T-helper 1 cell treated with Interleukin-12 subunit alpha and Interleukin-12 subunit beta and Interleukin-4 antibody, amounts not matched to agents 30 ng/mL and 1 ng/mL, for 36 hours (primary cell): ENCODE results near the gene FOXRED2. TPM values are rescaled to one million over a fixed set of nuclear protein-coding genes. Genes with fewer than 3 reads are reported as not detected.
"Not testable (repeated sequence)": the region's sequence is repeated elsewhere in the genome, so short reads cannot be mapped to it uniquely, and the experiment has no call there.

ENCODE experiments used
- intact Hi-C: fragments of 100-400 bp; cut with micrococcal nuclease; formaldehyde crosslinking; loops from one replicate; pipeline ENCODE4 v1.15.1; 2024
- total RNA-seq: library from RNA; stranded (reverse); gene quantifications from 2 replicates; pipeline ENCODE4 v1.2.3, GENCODE V29; 2022

The FOXRED2 gene
- total RNA-seq, 1 donor from 2014 or later = 11.7 TPM

DNA sequence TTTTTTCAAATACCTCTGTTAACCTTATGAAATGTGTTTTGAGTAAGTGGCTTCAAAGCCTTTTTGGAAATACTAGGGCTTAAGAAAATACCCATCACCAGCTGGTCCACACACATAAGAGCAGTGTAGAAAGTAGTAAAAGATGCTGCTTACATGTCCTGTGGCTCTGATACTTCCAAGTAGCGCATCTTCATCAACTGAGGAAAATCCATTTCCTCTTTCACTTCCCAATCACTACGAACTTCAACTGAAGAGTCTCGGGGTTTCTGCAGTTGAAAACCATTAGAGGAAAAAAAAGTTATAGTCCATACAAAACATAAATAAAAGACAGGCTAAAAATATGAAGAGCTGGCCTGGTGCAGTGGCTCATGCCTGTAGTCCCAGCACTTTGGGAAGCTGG, 13.6 kb upstream of the FOXRED2 start:
- intact Hi-C loops = no loop called here

DNA sequence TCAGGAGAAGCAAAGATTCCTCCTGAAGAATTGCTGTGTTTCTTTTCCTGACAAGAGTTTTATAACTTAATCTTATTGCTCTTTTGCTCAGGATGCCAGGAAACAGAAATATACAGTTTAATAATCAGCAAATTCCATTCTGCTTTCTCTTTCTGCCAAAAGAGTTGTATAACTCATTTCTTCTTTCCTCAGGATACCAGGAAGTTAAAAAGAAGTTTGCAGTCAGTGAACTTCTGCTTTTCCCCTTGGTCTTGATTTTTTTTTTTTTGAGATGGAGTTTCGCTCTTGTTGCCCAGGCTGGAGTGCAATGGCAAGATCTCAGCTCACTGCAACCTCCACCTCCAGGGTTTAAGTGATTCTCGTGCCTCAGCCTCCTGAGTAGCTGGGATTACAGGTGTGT, 13.1 kb upstream of the FOXRED2 start:
- intact Hi-C loops = not testable (repeated sequence)

DNA sequence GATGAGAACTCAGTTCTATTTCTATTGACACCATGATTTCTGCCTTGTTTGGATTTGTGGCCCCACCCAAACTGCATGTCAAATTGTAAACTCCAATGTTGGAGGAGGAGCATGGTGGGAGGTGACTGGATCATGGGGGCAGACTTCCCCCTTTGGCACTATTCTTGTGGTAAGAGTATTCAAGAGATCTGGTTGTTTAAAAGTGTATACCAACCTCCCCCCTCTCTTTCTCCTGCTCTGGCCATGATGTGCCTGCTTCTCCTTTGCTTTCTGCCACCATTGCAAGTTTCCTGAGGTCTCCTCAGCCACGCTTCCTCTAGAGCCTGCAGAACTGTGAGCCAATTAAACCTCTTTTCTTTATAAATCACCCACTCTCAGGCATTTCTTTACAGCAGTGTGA, 7.9 kb upstream of the FOXRED2 start:
- intact Hi-C loops = no loop called here

DNA sequence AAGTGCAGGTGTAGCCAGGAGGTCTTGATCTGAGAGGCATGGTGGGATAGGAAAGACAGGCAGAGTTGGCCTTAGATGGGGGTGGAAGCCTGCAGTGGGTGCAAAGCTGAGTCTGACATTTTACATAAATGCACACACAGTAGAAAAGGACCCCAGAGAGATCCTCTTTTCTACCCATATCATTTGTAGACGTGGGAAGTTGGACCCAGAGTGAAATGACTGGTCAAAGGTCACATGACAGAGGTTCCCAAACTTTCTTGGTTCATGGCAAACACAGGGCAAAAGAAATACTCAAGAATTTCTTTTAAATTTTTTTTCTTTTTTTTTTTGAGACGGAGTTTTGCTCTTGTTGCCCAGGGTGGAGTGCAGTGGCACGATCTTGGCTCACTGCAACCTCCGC, 6.2 kb upstream of the FOXRED2 start:
- intact Hi-C loops = no loop called here

DNA sequence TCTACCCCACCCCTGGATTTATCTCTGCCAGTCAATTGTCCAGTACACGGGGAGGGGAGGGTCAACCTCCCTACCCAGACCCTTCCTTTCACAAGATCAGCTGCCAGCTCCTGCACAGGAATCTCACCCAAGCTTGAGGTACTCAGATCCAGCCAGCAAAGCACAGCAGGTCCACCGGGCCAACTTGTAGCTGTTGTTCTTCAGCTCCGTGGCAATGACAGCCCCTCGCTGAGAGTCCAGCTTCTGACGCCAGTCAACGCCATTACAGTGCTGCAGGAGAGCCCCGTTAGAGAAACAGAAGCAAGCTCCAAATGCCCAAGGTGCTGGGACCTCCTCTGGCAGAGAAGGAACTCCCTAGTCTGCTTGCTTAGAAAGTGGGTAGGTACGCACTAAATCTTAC, 5.5 kb upstream of the FOXRED2 start:
- intact Hi-C loops = no loop called here

- intact Hi-C loops = no loop called here
Observed at GRCh38 chr22:36510966-36511881, 4.4 kb upstream of the FOXRED2 start.

GRCh38 chr22:36510384-36510783, 3.5 kb upstream of the FOXRED2 start:
- intact Hi-C loops = no loop called here

DNA sequence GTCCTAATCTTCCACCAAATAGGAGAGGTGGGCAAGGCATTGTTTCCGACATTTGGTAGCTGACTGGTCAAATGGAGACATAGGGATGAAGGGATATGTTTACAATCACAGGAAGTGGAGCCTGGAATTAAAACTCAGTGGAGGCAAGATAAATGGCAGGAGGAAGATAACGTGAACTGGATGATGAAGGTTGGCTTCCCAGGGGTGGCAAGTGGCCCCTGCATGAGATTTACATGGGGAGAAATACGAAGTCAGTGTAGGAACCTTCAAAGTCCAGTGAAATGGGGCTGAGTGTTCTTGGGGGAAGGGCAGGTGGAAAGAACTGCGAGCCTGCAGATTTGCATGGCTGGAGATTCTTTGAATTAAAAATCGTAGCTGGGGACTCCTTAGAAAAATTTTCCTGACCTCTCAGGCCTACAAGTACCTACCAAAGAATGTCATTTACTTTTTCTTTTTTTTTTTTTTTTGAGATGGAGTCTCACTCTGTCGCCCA, 724 bp upstream of the FOXRED2 start:
- intact Hi-C loops = loop anchor here (1.0 kb wide), 2 partner anchors 22 to 26 kb away; partner anchors contain the start of genes EIF3D and TXN2

- intact Hi-C loops = no loop called here
Observed at GRCh38 chr22:36505998-36506635, 723 bp downstream of the FOXRED2 start.

GRCh38 chr22:36497910-36498665, 8.8 kb downstream of the FOXRED2 start:
- intact Hi-C loops = no loop called here

DNA sequence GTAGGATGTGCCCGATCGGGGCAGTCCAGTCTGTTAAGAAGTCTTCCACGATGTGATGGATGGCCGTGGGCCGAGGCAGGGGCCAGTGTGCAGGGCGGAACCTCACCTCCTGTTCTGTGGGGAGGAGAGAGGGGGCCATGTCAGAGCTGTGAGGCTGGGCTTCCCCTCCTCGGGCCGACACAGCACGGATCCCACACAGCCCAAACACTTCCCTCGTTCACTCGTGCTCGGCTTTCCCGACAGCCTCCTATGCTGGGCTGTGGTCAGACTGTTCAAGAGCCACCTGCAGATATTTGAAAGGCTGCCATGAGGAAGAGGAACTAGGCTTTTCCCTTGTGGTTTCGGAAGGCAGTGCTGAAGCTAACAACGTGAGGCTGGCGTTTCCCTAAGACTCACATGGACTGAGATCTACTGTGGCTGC, 13.1 kb downstream of the FOXRED2 start:
- intact Hi-C loops = no loop called here

DNA sequence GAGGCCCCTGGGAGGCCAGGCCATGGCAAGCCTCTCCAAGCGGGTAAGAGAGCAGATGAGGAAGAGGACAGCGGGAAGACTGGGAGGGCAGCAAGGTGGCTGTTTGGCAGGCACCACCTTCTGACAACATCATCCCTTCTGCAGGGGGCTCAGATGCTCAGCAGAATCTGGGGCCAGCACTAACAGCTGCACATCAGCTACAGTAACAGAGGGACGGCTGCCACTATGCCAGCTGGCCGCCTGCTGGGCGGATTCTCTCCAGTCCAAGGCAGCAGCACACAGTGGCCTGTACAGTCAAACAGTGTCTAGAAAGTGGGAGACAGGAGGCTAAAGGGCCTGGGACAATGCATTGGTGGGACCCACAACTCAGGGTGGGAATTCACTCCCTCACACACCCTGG, 14.7 kb downstream of the FOXRED2 start:
- intact Hi-C loops = no loop called here

GRCh38 chr22:36491155-36491554, 15.7 kb downstream of the FOXRED2 start:
- intact Hi-C loops = no loop called here

DNA sequence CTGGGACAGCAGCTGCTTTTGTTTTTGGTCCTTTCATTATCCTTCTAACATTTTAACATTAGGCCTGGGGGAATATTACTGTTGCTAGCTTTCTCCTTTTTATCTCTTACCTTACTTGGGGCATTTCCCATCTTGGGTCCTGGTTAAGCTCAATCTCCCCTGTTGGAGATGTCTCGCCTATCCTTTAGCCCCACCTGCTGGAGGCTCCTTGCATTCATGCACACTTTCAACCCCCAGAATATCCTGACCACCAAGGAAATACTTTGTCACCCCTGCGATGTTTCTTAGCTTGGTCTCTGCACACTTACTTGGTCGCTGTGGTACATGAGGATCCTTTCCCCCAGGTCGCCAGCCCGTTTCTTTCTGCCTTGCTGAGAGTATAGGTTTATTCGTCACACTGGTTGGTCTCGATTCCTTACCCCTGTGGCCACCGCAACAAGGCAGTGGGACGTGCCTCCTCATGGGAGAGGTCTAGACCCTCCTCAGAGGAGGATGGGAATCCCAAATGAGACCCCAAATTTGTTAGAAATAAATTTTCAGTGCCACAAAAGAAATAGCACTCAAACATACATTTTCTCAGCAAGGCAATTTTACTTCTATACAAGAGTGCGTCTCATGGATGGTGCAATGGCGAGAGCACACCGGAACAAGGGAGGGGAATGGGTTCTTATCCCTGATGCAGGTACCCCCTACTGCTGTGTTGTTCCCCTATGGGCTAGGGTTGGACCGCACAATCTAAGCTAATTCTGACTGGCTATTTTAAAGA, 20.0 kb downstream of the FOXRED2 start:
- intact Hi-C loops = loop anchor here (1.0 kb wide), 4 partner anchors 186 to 363 kb away; no protein-coding TSS in a partner anchor

GRCh38 chr22:36481393-36482168, 25.3 kb downstream of the FOXRED2 start, which contains the start of gene TXN2:
TSS of gene TXN2 (minus strand) at chr22:36481640. CDS start at chr22:36480837, 803 bp downstream.
- intact Hi-C loops = loop anchor here (1.0 to 2.0 kb wide), 8 partner anchors 26 to 325 kb away; partner anchors contain the start of genes APOL2, EIF3D and FOXRED2

- intact Hi-C loops = loop anchor here (1.0 kb wide), 3 partner anchors 26 to 150 kb away; partner anchors contain the start of gene FOXRED2
Observed at GRCh38 chr22:36480941-36481392, 25.9 kb downstream of the FOXRED2 start.

GRCh38 chr22:36478966-36479365, 27.9 kb downstream of the FOXRED2 start:
- intact Hi-C loops = no loop called here

DNA sequence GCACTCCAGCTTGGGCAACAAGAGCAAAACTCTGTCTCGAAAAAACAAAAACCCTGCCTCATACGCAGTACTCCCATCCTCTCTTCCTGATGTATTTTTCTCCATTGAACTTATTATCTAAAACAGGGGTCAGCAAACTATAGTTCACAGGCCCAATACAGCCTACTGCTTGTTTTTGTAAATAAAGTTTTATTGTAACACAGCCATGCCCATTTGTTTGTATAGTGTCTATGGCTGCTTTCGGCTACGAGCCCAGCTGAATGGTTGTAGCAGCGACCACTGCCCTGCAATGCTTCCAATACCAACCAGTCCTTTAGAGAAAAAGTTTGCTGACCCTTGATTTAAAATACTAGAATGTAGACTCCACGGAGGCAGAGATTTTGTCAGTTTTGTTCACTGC, 31.5 kb downstream of the FOXRED2 start:
- intact Hi-C loops = no loop called here

DNA sequence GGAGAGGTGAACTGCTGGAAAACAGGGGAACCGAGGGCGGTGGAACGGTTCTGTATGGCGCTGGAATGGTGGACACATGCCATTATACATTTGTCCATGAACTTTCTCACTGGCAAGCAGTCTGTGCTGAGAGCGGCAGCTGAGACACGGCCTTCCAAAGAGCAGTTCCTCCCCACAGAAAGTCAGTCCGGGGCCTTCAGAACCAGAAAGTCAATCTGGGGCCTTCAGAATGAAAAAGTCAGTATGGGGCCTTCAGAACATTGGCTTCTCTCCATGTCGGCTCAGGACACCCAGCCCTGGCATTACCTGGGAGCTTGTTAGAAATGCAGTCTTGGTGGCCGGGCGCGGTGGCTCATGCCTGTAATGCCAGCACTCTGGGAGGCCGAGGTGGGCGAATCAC, 34.2 kb downstream of the FOXRED2 start:
- intact Hi-C loops = no loop called here
